Right hindlimb (tissue), 1 donor: Measurements from ENCODE around the gene MGRN1.
A peak's percentile ranks its signal among the peaks of the same experiment; 100 is the strongest.

Experiments used
- DNase-seq: peaks from one replicate; pipeline ENCODE4 v3.0.0-alpha.2; 2018

The MGRN1 gene

DNA sequence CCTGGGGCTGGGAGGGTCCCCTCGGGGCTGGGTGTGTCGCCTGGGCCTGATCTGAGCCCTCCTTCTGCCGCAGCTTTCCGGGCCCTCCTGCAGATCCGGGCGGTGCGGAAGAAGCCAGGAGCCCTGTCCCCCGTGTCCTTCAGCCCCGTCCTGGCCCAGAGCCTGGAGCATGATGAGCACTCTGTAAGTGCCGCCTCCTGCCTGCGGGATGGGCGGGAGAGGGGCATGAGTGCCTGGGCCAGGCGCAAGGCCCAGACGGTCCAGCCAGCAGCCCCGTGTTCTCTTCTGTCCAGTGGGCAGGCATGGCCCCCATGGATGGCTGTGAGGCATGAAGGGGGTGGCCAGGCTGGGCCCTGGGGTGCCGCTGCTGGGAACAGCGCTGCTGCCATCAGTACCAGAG is 52.8 kb downstream of the MGRN1 start:
- no peak for DNase-seq

DNA sequence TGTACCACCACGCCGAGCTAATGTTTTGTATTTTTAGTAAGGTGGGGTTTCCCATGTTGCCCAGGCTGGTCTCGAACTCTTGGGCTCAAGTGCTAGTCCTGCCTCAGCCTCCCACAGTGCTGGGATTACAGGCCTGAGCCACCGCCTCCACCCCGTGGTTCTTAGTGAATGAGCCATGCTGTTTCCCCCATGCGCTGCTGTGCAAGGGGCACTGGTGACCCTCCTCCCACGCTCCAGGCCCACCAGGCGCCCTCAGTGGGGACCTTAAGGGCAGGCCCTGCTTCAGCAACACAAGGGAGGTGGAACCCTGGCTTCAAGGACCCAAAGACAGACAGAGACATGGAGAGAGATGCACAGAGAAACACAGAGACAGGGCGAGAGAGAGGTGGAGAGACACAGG is 53.4 kb downstream of the MGRN1 start:
- no peak for DNase-seq

DNA sequence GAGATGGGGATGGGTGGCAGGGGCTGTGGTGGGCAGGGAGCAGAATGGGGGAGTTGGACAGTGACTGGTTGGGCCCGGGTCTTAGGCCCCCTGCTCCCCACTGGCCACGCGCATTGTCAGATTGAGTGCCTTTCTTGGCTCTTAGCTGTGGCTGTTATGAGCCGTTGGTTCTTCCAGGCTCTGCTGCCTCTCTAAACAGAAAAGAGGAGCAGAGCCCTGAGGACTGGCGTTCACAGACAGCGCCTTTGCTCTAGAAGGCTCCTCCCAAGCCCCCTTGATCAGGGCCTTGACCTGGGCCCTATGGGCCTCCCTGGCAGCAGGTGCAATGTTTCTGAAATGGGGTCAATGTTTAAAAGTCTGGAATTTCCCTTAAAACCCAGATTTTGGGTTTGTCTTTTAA is 54.0 kb downstream of the MGRN1 start:
- no peak for DNase-seq

- no peak for DNase-seq
Measured at GRCh38 chr16:4679156-4679849, 54.7 kb downstream of the MGRN1 start.

DNA sequence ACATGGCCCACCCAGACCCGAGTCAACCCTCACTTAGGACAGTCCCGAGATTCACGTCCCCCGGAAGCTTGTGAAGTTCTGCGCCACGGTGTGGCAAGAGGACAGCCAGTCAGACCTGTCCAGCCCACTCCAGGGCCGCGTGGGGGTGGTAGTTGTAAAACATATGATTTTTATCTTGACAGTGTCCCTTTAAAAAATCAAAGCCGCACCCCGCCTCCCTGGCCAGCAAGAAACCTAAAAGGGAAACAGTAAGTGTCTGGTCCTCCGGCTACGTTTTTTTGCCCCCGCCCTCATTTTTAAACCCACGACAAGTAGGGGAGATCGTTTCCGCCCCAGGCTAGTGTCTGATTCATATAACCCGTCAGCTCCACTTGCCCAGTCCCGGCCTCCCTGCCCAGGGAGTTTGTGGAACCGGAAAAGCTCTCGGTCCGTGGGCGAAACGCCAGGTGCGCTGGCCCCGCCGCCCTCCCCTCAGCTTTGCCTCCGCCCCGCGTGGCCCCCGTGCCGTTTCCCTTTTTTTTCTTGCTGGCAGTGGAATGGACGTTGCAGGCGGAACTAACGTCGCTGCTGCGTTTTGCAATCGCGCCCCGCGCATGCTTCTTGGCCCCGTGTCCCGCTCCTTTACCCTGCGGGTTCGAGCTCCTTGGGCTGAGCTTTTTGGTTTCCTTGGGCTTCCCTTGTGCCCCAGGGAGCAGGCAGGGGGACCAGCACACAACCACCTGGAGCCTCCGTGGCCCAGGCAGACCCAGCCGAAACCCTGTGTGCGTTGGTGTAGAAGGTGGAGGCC is 55.4 kb downstream of the MGRN1 start:
- DNase-seq = peak; percentile 57

DNA sequence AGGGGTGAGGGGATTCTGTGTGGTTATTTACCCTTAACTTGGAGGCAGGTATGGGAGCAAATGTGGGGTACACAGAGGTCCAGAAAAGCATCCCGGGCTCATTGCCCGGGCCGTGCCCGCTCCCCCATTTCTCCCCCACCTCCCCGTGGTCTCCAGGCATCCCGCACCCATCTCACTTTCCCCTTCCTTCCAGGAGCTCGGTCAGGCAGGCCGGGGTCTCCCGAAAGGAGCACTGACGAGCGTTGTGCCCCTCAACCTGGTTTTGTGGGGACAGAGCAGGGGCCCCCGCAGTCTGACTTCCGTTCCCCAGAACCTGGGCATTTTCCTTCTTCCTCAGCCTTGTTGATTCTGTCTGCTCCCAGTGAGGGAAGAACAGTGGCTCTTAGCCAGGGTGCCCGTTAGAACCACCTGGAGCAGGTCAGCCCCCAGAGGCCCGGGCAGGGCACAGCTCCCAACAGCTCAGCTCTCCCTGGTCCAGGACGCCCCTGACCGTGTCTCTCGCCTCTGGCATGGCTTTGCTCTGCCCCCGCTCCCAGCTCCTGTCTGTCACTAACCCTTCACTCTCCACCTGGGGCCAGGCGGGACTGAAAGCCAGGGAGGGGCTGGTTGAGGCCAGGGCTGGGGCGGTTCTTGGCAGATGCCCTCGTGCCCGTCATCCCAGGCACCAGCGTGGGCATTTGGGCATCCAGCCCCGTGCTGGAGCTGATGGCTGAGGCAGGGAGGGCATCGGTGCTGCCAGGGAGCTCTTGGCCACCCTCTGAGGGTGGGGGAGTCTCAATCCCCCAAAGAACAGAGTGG is 56.2 kb downstream of the MGRN1 start:
- no peak for DNase-seq

GRCh38 chr16:4681471-4682083 is 57.0 kb downstream of the MGRN1 start:
- DNase-seq = no peak

DNA sequence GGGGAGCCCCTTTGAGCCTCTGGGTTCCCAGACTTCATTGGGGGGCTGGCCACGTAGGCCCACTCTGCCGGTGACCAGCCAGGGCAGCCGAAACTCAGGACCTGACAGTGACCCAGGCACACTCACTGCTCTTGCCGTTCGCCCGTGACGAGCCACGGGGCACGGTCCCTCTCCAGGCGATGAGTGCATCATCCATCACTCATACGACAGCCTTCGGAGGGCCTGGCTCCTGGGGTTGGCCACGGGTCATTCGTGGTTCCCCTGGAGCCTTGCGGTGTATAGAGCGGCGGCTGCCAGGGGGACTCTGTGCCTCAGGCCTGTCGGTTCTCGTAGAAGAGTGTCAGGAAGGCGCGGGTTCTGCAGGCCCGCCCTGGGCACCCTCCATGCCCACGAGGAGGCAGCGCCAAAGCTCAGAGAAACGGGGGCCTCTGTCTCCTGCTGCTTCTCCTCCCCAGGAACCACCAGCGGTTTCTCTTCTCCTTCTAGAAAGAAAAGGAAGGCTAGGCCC is 57.5 kb downstream of the MGRN1 start:
- no peak for DNase-seq

GRCh38 chr16:4682616-4683254 is 58.1 kb downstream of the MGRN1 start:
- peak; percentile 47 for DNase-seq

GRCh38 chr16:4683255-4684057 is 58.8 kb downstream of the MGRN1 start:
- no peak for DNase-seq

GRCh38 chr16:4684058-4684715 is 59.6 kb downstream of the MGRN1 start:
- peak; percentile 23 for DNase-seq

DNA sequence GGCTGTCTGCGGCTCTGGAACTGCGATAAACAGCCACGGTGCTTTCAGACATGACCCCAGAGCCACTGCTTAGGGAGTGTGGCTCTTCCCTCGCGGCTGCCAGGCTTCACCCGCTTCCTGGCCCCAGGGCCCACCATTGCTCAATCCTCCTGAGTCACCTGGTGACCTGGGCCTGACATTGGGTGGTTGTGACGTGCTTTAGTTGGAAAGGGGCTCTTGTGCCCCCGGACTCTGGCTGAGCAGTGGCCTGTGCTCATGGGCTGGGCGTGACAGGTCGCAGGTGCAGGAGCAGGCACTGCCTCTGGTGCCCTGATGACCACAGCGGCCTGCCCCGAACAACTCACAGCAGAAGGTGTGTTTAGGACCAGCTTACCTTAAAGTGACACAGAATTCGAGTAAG is 60.1 kb downstream of the MGRN1 start:
- no peak for DNase-seq

GRCh38 chr16:4685292-4685691 is 60.7 kb downstream of the MGRN1 start:
- DNase-seq = peak; percentile 18

DNA sequence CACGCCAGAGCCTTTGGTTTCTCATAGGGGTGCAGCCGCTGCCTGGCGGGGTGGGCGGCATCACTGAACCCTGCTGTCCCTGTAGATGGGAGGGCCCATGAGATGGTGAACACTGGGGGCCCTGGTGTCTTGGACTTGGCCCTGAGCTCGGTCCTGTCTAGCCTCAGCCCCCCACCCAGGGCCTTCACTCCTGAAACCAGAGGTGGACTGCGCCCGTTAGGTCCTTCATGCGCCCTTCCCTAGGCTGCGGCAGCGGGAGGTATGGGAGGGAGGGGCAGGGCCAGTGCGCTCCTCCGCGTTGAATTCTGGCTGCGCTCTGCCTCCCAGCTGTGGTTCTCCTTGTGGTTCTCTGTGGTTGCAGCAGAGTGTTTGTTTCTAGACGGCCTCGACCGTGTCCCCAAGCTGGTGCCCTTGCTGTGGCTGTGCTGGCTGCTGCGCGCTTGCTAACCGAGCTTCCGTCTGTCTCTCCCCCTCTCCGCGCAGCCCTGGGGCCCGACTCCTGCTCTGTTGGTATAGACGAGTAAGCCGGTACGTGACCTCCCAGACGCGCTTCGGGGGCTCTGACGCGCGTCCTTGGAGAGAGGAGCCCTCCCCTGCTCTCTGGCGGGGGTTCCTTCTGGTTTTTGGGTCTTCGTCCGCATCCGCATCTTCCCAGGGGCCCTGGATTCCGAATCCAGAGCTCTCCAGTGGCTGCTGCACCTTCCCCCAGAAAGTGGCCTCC is 61.3 kb downstream of the MGRN1 start:
- no peak for DNase-seq

DNA sequence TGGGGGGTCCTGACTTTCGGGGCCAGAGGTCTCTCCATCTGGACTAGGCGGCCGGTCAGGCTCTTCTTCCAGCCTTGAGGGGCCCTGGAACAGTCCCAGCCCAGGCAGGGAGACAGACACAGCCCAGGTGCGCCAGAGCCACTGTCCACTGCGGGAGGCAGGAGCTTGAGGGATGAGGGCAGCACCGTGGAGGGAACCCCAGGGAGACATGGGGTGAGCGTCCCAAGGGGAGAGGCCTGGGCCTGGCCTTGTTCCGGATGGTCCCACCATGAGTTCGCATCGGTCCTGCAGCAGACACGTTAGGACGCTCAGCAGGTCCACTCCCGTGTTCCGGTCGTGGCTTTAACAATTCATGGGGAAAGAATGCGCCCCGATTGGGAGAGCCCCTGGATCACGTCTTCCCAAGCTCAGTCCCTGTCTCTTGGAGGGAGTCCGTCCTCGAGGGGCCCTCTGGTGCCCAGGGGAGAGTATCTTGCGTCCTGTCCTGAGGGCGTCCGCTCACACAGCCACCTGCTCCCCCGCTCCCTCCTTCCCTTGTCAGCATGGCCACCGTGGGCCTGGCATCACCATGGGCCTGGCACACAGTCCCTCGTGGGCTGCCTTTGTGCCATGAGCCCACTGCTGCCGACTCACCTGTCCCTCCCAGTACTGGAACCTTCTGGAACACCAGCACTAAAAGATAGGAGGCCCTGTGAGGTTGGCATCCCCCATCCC is 62.0 kb downstream of the MGRN1 start:
- DNase-seq = no peak

- DNase-seq = no peak
Measured at GRCh38 chr16:4687416-4687815, 62.8 kb downstream of the MGRN1 start.

GRCh38 chr16:4687946-4688673 is 63.5 kb downstream of the MGRN1 start:
- no peak for DNase-seq

GRCh38 chr16:4688674-4689045 is 64.0 kb downstream of the MGRN1 start:
- no peak for DNase-seq

GRCh38 chr16:4689091-4689671 is 64.6 kb downstream of the MGRN1 start:
- DNase-seq = no peak
